Measurements from ENCODE around the gene FOXP1.

DNA sequence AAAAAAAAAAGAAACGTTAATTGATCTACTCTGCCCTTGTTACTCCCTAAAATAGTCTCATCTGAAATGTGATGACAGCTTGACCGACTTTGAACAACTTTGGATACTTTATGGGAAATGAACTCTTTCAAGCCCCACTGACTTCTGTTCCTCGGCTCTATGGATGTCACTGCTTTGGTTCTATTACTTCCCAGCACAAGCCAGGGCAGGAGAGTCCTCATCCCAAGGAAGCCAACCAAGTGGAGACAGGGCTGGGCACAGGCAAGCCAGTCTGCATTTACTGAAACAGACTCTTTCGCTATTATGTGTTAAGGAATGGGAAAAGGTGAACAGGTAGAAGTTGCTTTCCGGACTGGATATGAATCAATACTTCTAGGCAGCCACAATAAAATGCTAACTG, 444.0 kb downstream of the FOXP1 start:
- TF ChIP-seq, protein P1, sequence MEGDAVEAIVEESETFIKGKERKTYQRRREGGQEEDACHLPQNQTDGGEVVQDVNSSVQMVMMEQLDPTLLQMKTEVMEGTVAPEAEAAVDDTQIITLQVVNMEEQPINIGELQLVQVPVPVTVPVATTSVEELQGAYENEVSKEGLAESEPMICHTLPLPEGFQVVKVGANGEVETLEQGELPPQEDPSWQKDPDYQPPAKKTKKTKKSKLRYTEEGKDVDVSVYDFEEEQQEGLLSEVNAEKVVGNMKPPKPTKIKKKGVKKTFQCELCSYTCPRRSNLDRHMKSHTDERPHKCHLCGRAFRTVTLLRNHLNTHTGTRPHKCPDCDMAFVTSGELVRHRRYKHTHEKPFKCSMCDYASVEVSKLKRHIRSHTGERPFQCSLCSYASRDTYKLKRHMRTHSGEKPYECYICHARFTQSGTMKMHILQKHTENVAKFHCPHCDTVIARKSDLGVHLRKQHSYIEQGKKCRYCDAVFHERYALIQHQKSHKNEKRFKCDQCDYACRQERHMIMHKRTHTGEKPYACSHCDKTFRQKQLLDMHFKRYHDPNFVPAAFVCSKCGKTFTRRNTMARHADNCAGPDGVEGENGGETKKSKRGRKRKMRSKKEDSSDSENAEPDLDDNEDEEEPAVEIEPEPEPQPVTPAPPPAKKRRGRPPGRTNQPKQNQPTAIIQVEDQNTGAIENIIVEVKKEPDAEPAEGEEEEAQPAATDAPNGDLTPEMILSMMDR (IDR thresholded peaks at IDR 0.05) = no peak
- no peak for TF ChIP-seq POLR2A (IDR thresholded peaks at IDR 0.05)
- no peak for TF ChIP-seq EP300 (IDR thresholded peaks at IDR 0.05)
